ENCODE results near the gene ANO8.

DNA sequence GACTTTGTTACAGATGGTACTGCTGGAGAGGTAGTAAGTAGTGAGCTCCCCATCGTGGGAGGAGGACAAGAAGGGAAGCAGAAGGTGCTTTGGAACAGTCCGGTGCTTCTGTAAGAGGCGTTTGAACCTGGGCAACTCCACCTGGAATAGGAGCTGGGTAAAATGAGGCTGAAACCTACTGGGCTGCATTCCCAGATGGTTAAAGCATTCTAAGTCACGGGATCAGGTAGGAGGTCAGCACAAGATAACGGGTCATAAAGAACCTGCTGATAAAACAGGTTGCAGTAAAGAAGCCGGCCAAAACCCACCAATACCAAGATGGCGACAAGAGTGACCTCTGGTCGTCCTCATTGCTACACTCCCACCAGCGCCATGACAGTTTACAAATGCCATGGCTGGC, 47.9 kb downstream of the ANO8 start:
- TF ChIP-seq POLR2A (IDR thresholded peaks at IDR 0.05) = no peak
- TF ChIP-seq, protein P1, sequence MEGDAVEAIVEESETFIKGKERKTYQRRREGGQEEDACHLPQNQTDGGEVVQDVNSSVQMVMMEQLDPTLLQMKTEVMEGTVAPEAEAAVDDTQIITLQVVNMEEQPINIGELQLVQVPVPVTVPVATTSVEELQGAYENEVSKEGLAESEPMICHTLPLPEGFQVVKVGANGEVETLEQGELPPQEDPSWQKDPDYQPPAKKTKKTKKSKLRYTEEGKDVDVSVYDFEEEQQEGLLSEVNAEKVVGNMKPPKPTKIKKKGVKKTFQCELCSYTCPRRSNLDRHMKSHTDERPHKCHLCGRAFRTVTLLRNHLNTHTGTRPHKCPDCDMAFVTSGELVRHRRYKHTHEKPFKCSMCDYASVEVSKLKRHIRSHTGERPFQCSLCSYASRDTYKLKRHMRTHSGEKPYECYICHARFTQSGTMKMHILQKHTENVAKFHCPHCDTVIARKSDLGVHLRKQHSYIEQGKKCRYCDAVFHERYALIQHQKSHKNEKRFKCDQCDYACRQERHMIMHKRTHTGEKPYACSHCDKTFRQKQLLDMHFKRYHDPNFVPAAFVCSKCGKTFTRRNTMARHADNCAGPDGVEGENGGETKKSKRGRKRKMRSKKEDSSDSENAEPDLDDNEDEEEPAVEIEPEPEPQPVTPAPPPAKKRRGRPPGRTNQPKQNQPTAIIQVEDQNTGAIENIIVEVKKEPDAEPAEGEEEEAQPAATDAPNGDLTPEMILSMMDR (IDR thresholded peaks at IDR 0.05) = no peak

All from adrenal gland (tissue), 5 donors.